ENCODE results near the gene ALLC. TPM values are rescaled to one million over a fixed set of nuclear protein-coding genes. Genes with fewer than 3 reads are reported as not detected.
"Not testable (repeated sequence)": the region's sequence is repeated elsewhere in the genome, so short reads cannot be mapped to it uniquely, and the experiment has no call there.

Gene ALLC
- total RNA-seq, 1 donor from 2014 or later: not detected

DNA sequence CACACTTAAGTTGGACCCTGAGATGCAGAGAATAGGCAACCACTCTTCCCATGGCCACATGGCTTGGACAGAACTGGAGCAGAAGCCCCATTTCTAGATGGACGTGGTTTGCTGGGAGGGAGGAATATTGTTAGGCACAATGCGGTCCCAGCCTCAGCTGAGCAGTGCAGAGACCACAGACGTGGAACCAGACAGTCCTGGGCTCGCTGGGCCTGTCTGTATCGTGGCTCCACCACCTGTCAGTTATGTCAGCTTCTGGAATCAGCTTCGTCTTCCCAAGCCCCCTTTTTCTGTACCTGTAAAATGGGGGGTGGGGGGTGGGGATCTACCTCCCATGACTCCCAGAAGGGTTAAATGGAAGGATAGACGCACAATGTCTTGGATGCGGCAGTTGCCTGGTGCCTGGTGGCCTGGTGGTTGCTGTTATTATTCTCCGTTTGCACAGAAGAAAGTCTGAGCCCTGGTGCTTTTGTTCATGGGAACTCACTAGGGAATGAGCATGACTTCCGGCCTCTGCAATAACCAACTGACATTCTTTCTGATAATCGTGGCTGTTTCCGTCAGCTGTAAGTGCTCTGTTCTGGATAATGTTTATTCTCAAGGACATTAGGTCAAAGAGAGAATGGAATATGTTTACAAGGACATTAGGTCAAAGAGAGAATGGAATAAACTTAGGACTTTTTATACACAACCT lies 31.7 kb upstream of the ALLC start:
- intact Hi-C loops (cut with micrococcal nuclease): no loop called here

DNA sequence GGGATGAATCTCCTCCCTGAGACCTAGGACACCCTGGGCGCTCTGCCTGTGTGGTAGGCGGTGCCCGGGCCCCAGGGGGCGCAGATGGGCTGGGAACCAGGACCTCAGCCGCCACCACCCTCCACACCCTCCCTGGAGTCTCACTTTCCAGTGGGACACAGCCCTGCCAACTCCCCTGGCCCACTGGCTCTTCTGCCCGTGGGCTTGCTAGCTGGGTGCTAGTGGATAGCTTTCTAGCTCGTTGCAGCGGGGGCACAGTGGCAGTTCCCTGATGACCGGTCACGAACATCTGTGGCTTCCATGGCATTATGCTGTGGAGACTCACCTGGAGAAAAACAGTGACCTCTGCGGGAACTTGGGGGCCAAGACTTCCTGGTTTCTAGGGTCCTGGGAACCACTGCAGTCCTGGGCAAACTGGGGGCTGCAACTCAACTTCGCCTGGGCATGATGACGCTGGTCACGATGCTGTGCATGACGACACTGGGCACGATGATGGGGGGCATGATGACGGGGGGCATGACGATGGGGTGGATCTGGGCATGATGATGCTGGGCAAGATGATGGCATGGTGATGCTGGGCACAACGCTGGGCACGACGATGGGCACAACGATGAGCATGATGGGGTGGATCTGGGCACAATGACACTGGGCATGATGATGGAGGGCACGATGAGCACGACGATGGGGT lies 31.0 kb upstream of the ALLC start:
- intact Hi-C loops (cut with micrococcal nuclease): no loop called here

DNA sequence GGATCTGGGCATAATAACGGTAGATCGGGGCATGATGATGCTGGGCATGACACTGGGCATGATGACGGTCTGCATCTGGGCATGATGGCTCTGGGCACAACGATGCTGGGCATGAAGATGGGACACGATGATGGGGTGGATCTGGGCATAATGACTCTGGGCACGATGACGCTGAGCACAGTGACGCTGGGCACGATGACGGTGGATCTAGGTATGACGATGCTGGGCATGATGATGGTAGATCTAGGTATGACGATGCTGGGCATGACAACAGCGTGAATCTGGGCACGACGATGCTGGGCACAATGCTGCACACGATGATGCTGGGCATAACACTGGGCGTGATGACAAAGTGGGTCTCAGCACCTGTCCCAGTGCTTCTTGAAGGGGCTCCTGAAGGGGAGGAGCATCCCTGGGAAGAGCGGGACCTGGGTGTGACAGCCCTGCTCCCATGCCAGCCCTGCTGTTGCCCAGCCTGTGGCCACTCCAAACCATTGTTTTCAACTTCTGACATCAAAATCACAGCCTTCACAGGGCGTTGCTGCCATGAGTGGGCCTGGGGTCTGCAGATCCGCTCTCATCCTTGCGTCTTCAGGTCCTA lies 30.4 kb upstream of the ALLC start:
- intact Hi-C loops (cut with micrococcal nuclease): no loop called here

DNA sequence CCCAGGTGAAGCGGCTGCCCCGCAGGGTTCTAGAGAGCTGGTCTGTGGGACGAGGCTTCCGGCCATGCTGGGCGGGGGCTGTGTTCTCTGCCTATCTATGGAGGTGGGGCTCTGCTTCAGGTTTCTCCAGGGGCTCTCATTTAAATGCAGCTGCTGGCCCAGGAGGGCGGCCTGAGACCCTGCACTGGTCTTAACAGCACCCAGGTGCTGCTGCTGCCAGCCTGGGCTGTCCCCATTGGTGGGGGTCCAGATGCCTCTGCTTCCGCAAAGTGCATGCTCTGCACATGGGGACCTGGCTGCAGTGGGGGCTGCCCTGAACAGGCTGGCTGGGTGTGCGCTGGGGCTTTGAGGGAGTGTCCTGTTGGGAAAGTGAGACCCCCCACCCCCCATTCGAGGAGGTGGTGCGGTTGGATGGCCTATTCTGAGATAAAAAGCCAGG lies 29.7 kb upstream of the ALLC start:
- intact Hi-C loops (cut with micrococcal nuclease): no loop called here

DNA sequence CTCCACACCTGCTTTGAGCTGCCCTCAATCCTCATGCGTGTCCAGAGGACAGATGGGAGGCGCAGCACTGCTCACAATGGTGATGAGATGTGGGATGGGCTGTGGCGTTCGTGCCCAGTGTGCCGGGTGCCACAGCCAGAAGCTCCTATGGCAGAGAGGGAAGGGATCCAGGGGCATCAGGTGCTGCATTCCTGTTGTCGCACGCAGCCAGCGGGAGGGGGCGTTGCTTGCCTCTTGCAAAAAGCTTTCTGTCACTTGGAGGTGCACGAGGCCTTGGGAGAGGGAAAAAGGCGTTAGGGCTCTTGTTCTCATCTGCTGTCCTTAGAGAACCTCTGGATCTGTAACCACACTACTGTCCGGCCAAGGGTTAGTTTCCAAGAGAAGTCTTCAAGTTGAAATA lies 29.2 kb upstream of the ALLC start:
- intact Hi-C loops (cut with micrococcal nuclease): no loop called here

DNA sequence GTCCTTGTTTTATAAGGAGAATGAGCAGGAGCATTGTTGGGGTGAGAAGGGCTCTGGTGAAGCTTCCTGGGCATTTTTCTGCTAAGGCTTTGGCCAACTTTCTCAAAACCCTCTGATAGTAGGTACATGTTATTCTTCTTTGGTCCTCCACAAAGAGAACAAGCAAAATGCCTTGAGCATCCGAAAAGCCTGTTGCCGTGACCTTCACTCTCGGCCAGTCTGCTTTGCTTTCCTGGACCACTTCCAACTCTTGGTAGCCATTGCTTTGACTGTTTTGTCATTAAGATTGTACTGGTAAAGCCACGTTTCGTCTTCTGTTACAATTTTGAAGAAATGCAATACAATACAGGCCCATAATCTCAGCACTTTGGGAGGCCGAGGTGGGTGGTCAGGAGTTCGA lies 27.4 kb upstream of the ALLC start:
- intact Hi-C loops (cut with micrococcal nuclease): no loop called here

DNA sequence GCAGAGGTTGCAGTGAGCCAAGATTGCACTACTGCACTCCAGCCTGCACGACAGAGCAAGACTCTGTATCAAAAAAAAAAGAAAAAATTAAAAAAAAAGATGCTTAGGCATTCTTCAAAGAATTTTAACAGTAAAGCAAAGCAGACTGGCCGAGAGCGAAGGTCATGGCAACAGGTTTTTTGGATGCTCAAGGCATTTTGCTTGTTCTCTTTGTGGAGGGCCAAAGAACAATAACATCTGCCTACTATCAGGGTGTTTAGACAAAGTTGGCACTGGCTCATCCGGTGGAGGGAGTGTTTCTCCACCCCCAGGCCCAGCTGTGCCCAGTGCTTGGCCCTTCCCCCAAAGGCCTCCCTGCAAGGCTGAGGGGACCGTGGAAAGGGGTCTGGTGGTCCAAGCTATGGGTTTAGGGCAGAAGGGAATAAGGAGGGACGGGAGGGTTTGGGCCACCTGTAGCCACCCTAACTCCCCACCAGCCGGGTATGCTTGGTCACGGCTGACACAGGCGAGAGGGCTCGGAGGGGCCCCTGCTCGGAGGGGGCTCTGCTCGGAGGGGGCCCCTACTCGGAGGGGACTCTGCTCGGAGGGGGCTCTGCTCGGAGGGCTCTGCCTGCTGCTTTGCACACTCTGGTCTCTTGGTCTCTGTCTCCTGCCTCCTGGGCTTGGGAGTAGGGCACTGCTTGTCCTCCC lies 26.7 kb upstream of the ALLC start:
- intact Hi-C loops (cut with micrococcal nuclease): no loop called here

DNA sequence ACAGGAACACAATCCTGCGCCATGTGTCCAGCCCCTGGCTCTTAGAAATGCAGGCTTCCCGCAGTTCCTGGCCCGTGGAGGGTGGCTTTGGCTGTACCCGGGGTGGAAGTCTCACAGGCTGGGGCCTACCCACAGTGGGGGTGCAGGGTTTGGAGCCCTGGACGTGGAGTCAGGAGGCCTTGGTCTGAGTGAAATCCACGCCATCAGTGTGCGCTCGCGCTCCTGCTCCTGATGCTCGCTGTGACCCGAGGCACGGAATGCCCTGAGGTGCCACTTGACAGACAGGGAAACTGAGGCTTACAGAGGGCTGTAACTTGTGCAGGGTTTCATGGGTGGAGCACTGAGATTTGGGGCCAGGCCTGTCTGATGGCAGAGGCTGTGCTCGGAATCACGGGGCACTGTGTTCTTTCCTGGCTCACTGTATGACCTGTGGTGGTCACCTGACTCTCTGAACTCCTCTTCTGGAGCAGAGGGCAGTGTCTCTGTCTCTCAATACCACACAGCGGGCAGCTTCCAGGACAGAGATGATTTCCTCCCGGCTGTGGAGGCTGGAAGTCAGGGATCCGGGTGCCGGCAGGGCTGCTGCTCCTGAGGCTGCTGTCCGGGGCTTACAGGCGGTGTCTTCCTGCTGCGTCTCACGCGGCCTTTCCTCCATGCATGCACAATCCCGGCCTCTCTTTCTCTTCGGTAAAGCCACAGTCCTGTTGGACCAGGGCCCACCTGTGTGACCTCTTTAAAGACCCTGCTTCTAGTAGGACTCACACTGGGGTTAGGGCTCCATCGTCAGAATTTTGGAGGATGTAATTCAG lies 25.9 kb upstream of the ALLC start:
- intact Hi-C loops (cut with micrococcal nuclease): no loop called here

DNA sequence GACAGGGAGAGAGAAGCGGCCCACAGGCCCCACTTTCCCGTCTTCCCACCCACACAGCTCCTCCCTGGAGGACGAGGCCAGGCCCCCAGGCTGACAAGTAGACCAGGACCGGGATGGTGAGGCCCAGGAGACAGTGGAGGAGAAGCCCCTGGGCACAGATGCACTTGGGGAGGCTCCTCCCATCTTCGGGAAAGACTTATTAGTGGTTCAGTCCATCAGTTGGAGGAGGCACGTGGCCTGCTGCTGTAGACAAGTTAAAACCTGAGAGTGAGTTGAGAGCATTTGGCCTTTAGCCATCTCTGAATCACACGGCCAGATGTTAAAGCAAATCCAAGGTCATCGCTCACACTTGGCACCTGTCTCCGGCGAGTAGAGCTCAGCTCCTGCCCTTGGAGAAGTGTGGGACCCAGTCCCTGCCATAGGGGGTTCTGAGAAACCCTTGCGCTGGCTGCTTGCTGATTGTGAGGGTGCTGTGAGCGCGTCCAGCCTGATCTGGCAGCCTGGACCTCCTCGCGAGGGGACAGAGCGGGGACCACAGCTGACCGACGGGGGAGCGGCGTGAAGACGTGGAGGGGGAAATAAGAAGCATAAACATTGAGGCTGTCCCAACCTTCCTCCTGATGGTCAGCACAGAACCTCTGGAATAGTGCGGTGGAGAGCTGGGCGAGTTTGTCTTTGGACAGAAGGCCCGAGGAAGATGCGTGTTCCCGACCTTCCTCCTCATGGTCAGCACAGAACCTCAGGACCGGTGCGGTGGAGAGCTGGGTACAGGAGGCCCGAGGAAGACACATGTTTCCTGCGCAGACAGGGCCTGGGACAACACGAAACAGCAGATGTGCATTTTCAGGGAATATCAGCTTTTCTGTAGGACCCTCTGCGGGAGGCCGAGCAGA lies 24.7 kb upstream of the ALLC start:
- intact Hi-C loops (cut with micrococcal nuclease): no loop called here

DNA sequence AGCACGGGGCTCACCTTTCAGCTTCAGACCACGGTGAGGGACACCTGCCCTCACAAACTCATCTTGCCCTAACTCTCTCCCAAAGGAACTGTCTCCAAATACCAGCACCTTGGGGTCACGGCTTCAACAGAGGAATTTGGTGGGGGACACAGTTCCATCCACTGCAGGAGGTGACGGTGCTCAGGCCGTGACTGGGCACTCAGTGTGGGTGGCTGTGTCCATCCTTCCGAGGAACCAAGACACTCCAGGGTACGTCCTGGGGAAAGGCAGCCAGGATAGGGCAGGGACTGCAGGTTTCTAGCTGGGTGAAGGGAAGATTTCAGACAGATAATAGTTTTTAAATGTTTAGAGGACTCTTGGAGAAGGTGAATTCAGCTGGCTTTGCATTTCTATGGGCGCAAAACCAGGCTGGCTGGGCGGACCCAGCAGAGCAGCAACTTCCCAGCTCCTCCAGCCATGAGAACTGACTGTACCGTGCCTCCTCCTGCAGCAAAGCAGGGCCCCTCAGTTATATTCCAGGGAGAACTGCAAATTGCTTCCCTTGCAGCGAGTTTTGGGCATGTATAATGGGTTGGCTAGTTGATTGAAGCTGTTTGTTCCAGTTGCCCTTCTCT lies 23.9 kb upstream of the ALLC start:
- intact Hi-C loops (cut with micrococcal nuclease): no loop called here

DNA sequence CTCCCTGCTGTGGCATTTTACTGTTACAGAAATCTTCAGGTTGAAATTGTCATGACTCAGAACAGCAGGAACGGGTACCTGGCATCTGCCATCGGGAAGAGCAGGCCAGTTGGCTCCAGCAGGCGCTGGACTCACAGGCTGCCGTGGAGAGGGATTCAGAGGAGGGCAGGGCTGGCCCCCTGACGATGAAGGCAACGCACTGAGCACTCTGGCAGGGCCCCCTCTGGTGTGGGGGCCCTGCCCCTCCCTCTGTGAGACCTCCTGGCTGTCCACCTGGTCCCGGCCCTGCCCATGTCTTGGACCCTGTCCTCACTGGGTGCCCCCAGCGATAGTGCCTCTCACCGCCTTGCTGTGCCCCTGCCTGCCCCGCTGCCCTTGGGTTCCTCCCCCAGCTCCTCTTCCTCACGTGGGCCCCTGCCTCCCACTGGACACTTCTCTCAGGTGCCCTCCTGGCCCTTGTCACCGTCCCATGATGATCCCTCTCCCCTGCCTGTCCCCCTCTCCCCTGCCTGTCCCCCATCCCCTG lies 23.3 kb upstream of the ALLC start:
- intact Hi-C loops (cut with micrococcal nuclease): no loop called here

DNA sequence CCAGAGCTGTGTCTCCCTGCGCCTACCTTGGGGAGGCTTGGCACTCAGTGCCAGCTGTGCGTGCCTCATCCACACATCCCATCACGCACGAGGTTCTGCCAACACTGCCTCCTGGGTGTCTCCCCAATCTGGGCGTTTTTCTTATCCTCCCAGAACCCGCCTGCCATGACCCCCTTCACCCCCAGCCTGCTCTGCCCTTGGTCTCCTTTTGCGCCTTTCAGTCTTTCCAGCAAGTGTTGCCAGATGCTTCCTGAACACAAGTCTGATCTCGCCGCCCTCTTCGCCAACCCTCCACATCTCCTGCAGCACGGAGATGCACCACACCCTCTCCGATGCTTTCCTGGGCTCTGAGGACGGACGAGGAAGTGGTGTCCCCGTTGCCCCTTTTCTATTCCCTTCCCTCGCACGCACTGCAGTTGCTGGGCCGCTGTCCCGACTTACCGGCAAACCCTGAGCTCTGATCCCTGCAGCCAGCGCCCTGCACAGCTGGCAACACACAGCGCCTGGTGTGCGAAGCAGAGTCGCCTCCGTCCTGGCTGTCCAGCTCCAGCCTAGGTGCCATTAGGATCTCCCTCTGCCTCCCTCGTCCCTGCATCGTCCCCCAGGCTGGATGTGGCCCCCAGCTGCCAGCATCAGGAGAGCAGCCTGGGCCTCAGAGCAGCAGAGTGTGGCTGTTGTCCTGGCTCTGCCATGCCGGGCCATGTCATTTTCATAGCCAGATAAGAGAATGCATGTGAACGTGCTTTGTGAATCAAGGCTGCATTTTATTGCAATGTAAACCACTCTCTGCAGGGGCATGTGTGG lies 22.6 kb upstream of the ALLC start:
- intact Hi-C loops (cut with micrococcal nuclease): no loop called here

DNA sequence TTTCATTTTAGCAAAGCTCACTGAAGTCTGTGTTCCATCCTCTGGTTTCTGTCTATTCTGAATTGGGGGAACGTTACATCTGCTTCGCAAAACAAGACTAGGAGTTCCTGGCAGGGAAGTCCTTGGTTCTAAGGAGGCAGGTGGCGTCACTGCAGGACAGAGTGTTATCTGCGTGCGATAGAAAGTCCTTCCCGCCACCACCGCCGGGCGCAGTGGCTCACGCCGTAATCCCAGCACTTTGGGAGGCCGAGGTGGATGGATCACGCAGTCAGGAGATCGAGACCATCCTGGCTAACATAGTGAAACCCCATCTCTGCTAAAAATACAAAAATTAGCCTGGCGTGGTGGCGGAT lies 22.0 kb upstream of the ALLC start:
- intact Hi-C loops (cut with micrococcal nuclease): not testable (repeated sequence)

DNA sequence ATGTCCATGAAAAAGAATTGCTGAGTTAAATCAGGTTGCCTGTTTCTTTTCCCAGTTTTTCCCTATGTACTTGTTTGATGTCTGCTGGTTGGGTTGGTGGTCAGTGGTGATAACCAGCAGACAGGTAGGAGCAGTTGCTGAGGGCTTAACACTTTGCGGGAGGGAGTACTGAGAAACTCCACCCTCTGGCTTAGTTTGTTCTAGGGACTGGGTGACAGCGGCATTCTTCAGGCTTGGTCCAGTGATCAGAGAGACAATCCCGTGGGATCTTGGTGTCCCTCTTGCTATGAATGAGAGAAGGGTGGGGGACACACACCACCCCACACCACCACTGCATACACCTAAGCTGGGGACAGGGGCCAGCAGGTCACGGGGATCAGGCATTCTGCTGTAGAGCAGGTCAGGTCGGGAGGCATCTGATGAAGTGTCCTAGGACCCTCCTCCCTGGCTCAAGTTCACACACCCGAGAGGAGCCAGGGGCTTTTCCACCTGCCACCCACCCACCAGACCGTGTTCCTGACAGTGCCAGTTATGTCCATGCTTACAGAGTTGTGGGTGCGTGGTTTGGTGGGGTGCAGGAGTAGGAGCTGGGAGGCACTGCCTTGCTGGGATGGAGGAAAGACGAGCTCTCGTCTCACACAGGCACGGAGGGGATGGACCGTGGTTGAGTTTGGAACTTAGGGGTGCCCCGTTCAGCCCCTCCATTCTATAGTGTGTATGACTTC lies 21.3 kb upstream of the ALLC start:
- intact Hi-C loops (cut with micrococcal nuclease): no loop called here

DNA sequence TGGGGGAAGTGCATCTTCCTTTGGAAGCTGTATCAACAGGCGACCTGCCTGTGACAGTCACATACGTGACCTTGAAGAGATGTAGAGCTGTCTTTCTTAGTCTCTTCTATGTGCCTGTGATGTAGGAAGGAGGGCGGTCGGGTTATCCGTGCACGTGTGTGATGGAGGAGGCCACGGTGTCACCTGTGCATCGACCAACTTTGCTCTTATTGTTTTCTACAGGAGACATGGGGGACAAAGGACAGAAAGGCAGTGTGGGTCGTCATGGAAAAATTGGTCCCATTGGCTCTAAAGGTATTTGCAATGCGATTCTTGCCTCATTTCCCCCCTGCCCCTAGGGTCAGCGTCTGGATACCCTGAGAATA lies 20.7 kb upstream of the ALLC start:
- intact Hi-C loops (cut with micrococcal nuclease): no loop called here

DNA sequence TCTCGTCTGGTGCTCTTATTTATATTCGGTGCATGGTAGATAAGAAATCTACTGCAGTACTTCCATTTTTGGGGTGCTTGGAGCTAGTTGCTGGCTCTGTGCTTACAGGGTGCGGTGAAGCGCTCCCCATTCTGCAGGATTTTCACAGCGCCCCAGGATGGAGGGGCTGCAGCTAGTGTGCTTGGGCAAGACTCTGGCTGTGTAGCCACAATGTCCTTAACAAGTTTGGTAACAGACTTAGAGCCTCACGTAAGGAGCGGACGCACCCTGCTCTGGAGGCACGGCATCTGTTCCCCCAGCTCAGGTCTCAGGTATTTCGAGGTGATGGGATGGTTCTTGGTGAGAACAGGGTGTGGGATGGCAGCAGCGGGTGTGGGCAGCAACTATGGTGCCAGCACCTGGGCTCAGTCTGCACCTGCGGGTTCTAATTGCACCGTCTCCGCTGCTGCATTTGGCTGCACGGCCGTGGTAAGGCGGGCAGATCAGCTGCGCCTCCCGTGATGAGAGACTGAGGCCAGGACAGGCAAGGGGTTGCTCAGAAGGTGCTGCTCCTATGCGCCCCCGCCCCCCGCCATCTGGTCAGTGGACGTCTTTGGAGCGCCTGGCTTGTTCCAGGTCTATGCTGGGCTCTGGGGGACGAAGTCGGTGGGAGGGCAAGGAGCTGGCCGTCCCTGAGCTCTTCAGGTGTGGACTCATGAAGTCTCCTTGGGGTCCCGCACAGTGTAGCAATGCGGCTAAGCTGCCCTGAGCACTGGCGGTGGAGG lies 20.1 kb upstream of the ALLC start:
- intact Hi-C loops (cut with micrococcal nuclease): no loop called here

DNA sequence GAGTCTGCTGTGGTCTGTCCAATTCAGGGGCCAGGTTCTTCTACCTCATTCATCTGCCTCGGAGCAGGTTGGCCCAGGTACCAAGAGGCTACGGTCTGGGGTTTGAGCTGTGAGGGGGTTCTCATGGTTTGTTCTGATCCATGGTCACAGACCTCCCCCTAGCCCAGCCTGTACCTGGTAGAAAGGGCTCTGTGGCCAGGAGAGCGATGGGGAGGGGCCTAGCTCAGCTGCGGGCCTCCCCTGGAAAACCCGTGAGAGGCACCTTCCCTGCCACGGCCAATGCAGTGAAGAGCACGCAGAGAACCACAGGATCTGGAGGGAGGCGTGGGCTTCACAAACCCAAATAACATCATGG lies 19.6 kb upstream of the ALLC start:
- intact Hi-C loops (cut with micrococcal nuclease): no loop called here
